ENCODE data around the gene PDE4D. TPM values are rescaled to one million over a fixed set of nuclear protein-coding genes. Genes with fewer than 3 reads are reported as not detected.

The PDE4D gene
- total RNA-seq, 1 donor from 2014 or later: 81.0 TPM

DNA sequence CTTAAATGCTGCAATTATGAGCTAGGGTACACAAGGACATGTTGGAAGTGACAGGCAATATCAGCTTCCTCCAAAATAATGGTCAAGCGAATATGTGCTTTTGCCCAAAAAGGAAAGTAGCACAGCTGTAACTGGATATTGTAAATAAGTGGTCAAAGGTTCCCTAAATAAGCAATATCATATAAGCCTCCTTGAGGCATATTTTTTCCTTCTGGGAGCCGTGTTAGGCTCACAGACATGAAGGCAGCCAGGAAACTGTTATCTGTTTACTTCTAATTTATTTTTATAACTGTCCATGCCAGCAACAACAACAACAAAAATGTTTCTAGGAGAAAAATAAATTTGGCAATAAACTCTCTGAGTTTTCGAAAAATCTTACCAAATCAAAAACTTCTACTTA, 648.3 kb downstream of the PDE4D start:
- intact Hi-C loops (cut with micrococcal nuclease): no loop called here

DNA sequence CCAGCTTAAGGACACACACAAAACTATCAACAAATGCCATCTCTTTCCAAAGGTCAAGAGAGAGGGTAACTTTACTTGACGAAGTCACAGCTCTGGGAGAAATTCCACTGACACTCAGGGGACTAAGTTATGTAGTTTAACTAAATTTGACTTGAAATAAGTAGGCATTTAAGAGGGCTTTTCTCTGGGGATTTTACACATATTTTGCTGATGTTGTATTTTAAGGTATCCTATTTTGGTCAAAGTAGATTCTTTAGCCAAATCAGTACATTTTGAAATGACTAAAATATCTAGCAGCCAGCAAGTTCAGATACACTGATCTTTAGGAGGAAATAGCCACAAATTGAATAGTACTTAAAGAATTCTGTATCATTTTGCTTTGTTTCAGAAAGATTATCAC, 652.0 kb downstream of the PDE4D start:
- intact Hi-C loops (cut with micrococcal nuclease): no loop called here

DNA sequence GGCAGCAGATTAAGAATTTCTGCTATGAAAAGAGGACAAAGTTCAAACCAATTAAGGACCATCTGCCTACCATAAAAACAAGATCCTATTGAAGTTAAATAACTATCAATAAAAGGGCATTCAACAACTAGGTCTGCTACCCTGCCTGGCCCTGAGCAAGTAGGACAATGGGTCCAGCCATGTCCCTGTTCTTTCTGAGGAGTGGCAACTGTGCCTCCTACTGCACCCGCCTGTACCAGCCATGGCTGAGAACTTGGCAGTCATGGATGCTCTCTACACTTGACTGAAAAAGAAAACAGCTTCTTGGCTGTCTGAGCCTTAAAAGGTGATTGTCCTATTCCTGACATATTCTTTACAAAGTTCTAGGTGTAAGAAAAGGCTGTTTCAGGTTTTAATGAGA, 652.4 kb downstream of the PDE4D start:
- intact Hi-C loops (cut with micrococcal nuclease): no loop called here

- intact Hi-C loops (cut with micrococcal nuclease): no loop called here
Measured at GRCh38 chr5:59238126-59238902, 655.2 kb downstream of the PDE4D start.

GRCh38 chr5:59236986-59237385, 656.5 kb downstream of the PDE4D start:
- intact Hi-C loops (cut with micrococcal nuclease): no loop called here

DNA sequence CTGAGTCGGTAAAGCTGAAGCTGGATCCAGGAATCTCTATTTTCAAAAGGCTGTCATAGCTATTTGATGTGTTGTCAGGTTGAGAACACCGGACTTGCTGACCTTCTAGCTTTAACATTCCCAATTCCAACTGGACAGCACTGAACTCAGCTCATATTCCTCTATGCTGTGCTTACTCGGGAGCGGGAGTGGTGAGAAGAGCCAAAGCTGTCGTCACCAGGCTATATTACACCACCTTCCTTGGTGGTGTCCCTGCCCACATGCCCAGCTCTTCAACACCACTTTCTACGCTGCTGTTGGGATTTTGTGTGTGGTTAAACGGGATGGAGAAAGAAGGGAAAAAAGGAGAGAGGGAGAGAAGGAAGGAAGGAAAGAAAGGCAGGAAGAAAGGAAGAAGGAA, 657.1 kb downstream of the PDE4D start:
- intact Hi-C loops (cut with micrococcal nuclease): no loop called here

DNA sequence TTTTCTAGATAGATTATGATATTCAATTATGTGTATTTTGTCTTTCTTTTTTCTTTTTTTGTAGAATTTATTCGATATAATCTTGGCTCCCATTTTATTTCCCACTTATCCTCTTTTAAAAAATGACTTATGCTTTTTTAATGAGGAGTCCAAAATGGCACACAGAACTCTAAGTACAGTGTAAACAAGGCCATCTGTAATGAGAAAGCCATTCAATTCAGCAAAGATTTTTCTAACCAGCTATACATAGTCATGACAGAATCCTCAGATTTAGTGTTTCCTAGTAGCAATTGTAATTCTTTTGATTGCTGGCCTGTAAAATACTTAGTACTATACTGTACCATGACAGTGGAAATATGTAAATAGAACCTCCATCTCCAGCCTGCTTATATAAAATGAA, 659.3 kb downstream of the PDE4D start:
- intact Hi-C loops (cut with micrococcal nuclease): no loop called here

GRCh38 chr5:59231221-59231931, 662.1 kb downstream of the PDE4D start:
- intact Hi-C loops (cut with micrococcal nuclease): no loop called here

- intact Hi-C loops (cut with micrococcal nuclease): no loop called here
Measured at GRCh38 chr5:59222687-59223511, 670.6 kb downstream of the PDE4D start.

GRCh38 chr5:59221769-59222168, 671.8 kb downstream of the PDE4D start:
- intact Hi-C loops (cut with micrococcal nuclease): no loop called here

DNA sequence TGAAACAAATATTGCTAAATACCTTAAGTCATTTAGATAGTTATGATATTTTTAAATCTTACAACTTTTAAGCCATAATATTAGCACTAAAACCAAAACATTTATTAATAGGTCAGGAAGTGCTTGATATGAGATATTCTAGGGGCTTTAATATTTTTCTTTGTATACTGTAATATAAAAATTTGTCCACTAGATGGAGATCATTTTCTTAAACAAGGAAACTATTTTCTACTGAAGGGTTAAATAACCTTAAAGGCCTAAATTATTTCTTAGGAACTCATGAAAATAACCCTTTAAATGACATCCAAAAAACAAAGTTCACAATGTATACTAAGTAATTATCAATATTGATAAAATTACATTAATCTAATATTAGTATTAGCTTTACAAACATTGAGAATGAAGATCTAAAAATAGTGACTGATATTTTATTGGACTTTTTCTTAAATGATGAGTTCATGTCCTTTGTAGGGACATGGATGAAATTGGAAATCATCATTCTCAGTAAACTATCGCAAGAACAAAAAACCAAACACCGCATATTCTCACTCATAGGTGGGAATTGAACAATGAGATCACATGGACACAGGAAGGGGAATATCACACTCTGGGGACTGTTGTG, 675.0 kb downstream of the PDE4D start:
- intact Hi-C loops (cut with micrococcal nuclease): no loop called here

- intact Hi-C loops (cut with micrococcal nuclease): no loop called here
Measured at GRCh38 chr5:59216841-59217240, 676.7 kb downstream of the PDE4D start.

- intact Hi-C loops (cut with micrococcal nuclease): no loop called here
Measured at GRCh38 chr5:59212596-59212995, 680.9 kb downstream of the PDE4D start.

- intact Hi-C loops (cut with micrococcal nuclease): no loop called here
Measured at GRCh38 chr5:59209758-59210359, 683.7 kb downstream of the PDE4D start.

GRCh38 chr5:59208474-59208873, 685.1 kb downstream of the PDE4D start:
- intact Hi-C loops (cut with micrococcal nuclease): no loop called here

DNA sequence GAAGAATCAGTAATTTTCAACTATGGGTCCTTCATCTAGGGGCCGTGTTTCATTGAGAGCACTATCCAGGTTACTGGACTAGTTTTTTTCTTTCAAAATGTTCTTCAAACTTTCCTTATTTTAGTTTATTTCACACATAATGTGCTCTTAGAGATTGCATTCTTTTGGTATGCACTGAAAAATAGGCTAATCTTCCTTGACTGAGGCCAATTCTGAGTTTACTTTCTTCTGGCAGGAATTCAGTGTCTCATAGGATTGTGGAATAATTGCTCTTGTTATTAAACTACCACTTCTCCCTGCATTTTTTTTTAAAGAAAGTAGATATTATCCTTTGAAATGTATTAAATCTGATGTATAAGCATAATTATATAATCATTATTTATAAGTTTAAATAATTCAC, 686.1 kb downstream of the PDE4D start:
- intact Hi-C loops (cut with micrococcal nuclease): no loop called here

DNA sequence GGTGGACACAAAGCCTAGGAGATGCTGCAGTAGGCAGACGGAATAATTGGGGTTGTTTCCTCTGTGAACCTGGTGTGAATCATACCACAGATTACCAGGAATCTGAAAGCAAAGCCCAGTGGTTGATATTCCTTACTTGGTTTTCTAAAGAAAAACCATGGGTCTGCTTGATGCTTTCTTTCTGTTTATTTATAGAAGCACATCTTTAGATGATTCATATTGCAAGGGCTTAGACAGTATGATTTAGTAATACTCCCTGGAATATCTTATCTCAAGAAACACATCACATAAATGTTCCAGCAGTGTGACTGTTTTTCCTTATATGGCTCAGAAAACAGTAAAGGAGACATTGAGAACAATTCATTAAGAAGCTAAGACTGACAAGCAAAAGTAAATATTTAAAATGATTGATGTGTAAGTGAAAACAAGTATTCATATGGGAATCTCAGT, 687.4 kb downstream of the PDE4D start:
- intact Hi-C loops (cut with micrococcal nuclease): no loop called here

- intact Hi-C loops (cut with micrococcal nuclease): no loop called here
Measured at GRCh38 chr5:59204114-59204897, 689.2 kb downstream of the PDE4D start.

DNA sequence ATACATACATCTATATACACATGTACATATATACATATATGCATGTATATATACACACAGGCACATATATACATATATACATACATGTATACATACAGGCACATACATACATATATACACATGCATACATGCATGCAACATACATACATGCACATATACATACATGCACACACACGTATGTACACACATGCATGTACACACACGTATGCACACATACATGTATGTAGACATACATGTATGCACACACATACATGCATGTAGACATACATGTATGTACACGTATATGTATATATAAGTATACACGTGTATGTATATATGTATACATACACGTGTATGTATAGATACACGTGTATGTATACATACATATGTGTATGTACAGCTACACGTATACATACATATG, 693.7 kb downstream of the PDE4D start:
- intact Hi-C loops (cut with micrococcal nuclease): no loop called here

- intact Hi-C loops (cut with micrococcal nuclease): no loop called here
Measured at GRCh38 chr5:59198832-59199231, 694.7 kb downstream of the PDE4D start.
